Calu3 (cell line): ENCODE results near the gene RFX7. TPM values are rescaled to one million over a fixed set of nuclear protein-coding genes. Genes with fewer than 3 reads are reported as not detected.

Source experiments
- BruUV-seq: library from RNA; stranded (reverse); fragments of 400-500 nt; replicated peaks from 2 replicates; lab custom pipeline; 2021; lab: Mats Ljungman, UMichigan
- CTCF ChIA-PET: fragments of 300-600 bp; sonication (Branson Sonifier 250); formaldehyde crosslinking; loops from one replicate; lab custom pipeline; 2022; ENCODE audit warnings: antibody characterized with exemption; lab: Charles Lee
- DNase-seq: peaks from one replicate; pipeline ENCODE4 v3.0.0; 2022
- H3K27ac Mint-ChIP-seq: one replicate; pipeline ENCODE4 v1.8.0; 2022; ENCODE audit warnings: mixed read lengths; ENCODE audit not compliant: unreplicated experiment
- H3K27me3 Mint-ChIP-seq: one replicate; pipeline ENCODE4 v1.8.0; 2022; ENCODE audit warnings: mixed read lengths; ENCODE audit not compliant: unreplicated experiment
- H3K36me3 Mint-ChIP-seq: one replicate; pipeline ENCODE4 v1.8.0; 2022; ENCODE audit warnings: mild to moderate bottlenecking, moderate library complexity, mixed read lengths; ENCODE audit not compliant: insufficient read depth, unreplicated experiment
- H3K4me1 Mint-ChIP-seq: one replicate; pipeline ENCODE4 v1.8.0; 2022; ENCODE audit warnings: mild to moderate bottlenecking, low read depth, mixed read lengths; ENCODE audit not compliant: unreplicated experiment
- H3K4me3 Mint-ChIP-seq: one replicate; pipeline ENCODE4 v1.8.0; 2022; ENCODE audit warnings: mild to moderate bottlenecking, low read depth, moderate library complexity, mixed read lengths; ENCODE audit not compliant: unreplicated experiment
- H3K9me3 Mint-ChIP-seq: one replicate; pipeline ENCODE4 v1.8.0; 2022; ENCODE audit warnings: low read depth, mixed read lengths; ENCODE audit not compliant: unreplicated experiment
- intact Hi-C: fragments of 100-400 bp; cut with micrococcal nuclease; formaldehyde crosslinking; loops from one replicate; pipeline ENCODE4 v1.10.0; 2022; ENCODE audit not compliant: unreplicated experiment
- total RNA-seq: library from RNA; stranded (reverse); gene quantifications from 2 replicates; pipeline ENCODE4 v1.2.3, GENCODE V29; 2022
- TF ChIP-seq, protein P1 (sequence below): fragments of 200-600 bp; IDR thresholded peaks from one replicate; pipeline ENCODE4 v1.8.0; 2022; ENCODE audit warnings: antibody characterized with exemption; ENCODE audit not compliant: unreplicated experiment

The RFX7 gene
- total RNA-seq, 1 experiment from 2014 or later = 31.4 TPM

- no peak for DNase-seq
These were observed 93.5 kb downstream of the RFX7 start for GRCh38 chr15:56150204-56150603.

GRCh38 chr15:56148064-56148463 is 95.6 kb downstream of the RFX7 start:
- no peak overlapping the region for H3K27ac Mint-ChIP-seq
- no TSS peak for BruUV-seq
- CTCF ChIA-PET = no interaction called here
- TF ChIP-seq, protein P1, sequence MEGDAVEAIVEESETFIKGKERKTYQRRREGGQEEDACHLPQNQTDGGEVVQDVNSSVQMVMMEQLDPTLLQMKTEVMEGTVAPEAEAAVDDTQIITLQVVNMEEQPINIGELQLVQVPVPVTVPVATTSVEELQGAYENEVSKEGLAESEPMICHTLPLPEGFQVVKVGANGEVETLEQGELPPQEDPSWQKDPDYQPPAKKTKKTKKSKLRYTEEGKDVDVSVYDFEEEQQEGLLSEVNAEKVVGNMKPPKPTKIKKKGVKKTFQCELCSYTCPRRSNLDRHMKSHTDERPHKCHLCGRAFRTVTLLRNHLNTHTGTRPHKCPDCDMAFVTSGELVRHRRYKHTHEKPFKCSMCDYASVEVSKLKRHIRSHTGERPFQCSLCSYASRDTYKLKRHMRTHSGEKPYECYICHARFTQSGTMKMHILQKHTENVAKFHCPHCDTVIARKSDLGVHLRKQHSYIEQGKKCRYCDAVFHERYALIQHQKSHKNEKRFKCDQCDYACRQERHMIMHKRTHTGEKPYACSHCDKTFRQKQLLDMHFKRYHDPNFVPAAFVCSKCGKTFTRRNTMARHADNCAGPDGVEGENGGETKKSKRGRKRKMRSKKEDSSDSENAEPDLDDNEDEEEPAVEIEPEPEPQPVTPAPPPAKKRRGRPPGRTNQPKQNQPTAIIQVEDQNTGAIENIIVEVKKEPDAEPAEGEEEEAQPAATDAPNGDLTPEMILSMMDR = no peak
- H3K36me3 Mint-ChIP-seq = peaks cover 13% of the 10 kb centered on the region
- intact Hi-C loops = no loop called here
- no peaks in the 10 kb centered on the region for H3K27me3 Mint-ChIP-seq
- no peak for DNase-seq
- peaks cover 7% of the 10 kb centered on the region for H3K4me1 Mint-ChIP-seq
- H3K9me3 Mint-ChIP-seq = peaks cover 18% of the 10 kb centered on the region
- H3K4me3 Mint-ChIP-seq = no peak overlapping the region

More at GRCh38 chr15:56150204-56150603, 93.5 kb downstream of the RFX7 start:
- intact Hi-C loops = no loop called here
- no peaks in the 10 kb centered on the region for H3K27me3 Mint-ChIP-seq
- no TSS peak for BruUV-seq
- H3K9me3 Mint-ChIP-seq = peaks cover 28% of the 10 kb centered on the region
- peaks cover 23% of the 10 kb centered on the region for H3K36me3 Mint-ChIP-seq
- H3K4me3 Mint-ChIP-seq = no peak overlapping the region
- CTCF ChIA-PET = no interaction called here
- peaks cover 7% of the 10 kb centered on the region for H3K4me1 Mint-ChIP-seq
- TF ChIP-seq, protein P1 = no peak
- no peak overlapping the region for H3K27ac Mint-ChIP-seq

- CTCF ChIA-PET = no interaction called here
- no TSS peak for BruUV-seq
- no peak for DNase-seq
- Mint-ChIP-seq H3K4me3 (no peak overlapping the region), H3K27ac (no peak overlapping the region), H3K4me1 (peaks cover 7% of the 10 kb centered on the region), H3K9me3 (peaks cover 13% of the 10 kb centered on the region), H3K36me3 (peaks cover 12% of the 10 kb centered on the region), H3K27me3 (no peaks in the 10 kb centered on the region)
- TF ChIP-seq, protein P1 = no peak
- intact Hi-C loops = no loop called here
These were observed 96.9 kb downstream of the RFX7 start for GRCh38 chr15:56146756-56147155.

- Mint-ChIP-seq H3K36me3 (peaks cover 13% of the 10 kb centered on the region), H3K4me1 (no peaks in the 10 kb centered on the region)
- BruUV-seq = no TSS peak
These were observed 115.6 kb downstream of the RFX7 start for GRCh38 chr15:56128081-56128480.

More at GRCh38 chr15:56128081-56128480, 115.6 kb downstream of the RFX7 start:
- DNase-seq = no peak
- H3K9me3 Mint-ChIP-seq = peaks cover 12% of the 10 kb centered on the region
- no peak overlapping the region for H3K27ac Mint-ChIP-seq
- no peak overlapping the region for H3K4me3 Mint-ChIP-seq
- TF ChIP-seq, protein P1 = no peak
- H3K27me3 Mint-ChIP-seq = no peaks in the 10 kb centered on the region
- intact Hi-C loops = no loop called here
- CTCF ChIA-PET = interaction anchor here (0.7 kb wide), 1 partner anchor 45 kb away, joined by 3 read pairs; no protein-coding TSS in a partner anchor
